Panc1 (cell line): ENCODE data around the gene C5orf24. TPM values are rescaled to one million over a fixed set of nuclear protein-coding genes. Genes with fewer than 3 reads are reported as not detected.

Experiments
- ATAC-seq: fragments of 200-7000 bp; cut with Tn5 transposase; 2 replicates; pipeline ENCODE4 v1.9.1; 2020; ENCODE audit warnings: mild to moderate bottlenecking, moderate library complexity
- BruUV-seq: library from RNA; stranded (reverse); fragments of 400-500 nt; replicated peaks from 2 replicates; lab custom pipeline; 2021; lab: Mats Ljungman, UMichigan
- CTCF ChIA-PET: fragments of 300-600 bp; sonication (Branson Sonifier 250); formaldehyde crosslinking; loops from one replicate; lab custom pipeline; 2022; ENCODE audit warnings: antibody characterized with exemption; lab: Charles Lee
- POLR2A ChIA-PET: fragments of 300-600 bp; sonication (Branson Sonifier 250); formaldehyde crosslinking; loops from one replicate; lab custom pipeline; 2022; ENCODE audit warnings: antibody characterized with exemption; lab: Charles Lee
- DNase-seq: peaks from one replicate; pipeline ENCODE4 v3.0.0-alpha.2; 2010; ENCODE audit warnings: low read depth, low spot score
- H3K27ac ChIP-seq: 2 replicates; pipeline ENCODE4 v1.5.1; 2011; ENCODE audit warnings: mild to moderate bottlenecking, low read length, inconsistent platforms
- H3K27me3 ChIP-seq: fragments of 200-500 bp; sonication (Bioruptor generic); 2 replicates; pipeline ENCODE4 v1.6.0; 2014; ENCODE audit warnings: low read length, inconsistent platforms; ENCODE audit not compliant: control insufficient read depth, insufficient read depth
- H3K36me3 ChIP-seq: fragments of 200-500 bp; sonication (Bioruptor generic); 2 replicates; pipeline ENCODE4 v1.5.1; 2014; ENCODE audit warnings: inconsistent platforms, mild to moderate bottlenecking, low read length, moderate library complexity; ENCODE audit not compliant: control insufficient read depth, insufficient read depth
- H3K4me1 ChIP-seq: 2 replicates; pipeline ENCODE4 v1.5.1; 2011; ENCODE audit warnings: inconsistent platforms, mild to moderate bottlenecking, low read length, moderate library complexity; ENCODE audit not compliant: control insufficient read depth, insufficient read depth
- H3K4me3 ChIP-seq, 2 experiments: 2 replicates each; pipeline ENCODE4 v1.5.1; 2011 to 2012; ENCODE audit warnings: low read depth in 2 of 2, low read length in 2 of 2, mild to moderate bottlenecking in 2 of 2, inconsistent platforms in 1 of 2, moderate library complexity in 1 of 2
- H3K9me3 ChIP-seq: fragments of 200-500 bp; sonication (Bioruptor generic); 2 replicates; pipeline ENCODE4 v1.5.1; 2014; ENCODE audit warnings: low read depth, mild to moderate bottlenecking, inconsistent platforms, low read length, moderate library complexity; ENCODE audit not compliant: control insufficient read depth, insufficient read depth
- CTCF ChIP-seq: fragments of 450-650 bp; IDR thresholded peaks from 2 replicates; pipeline ENCODE4 v1.5.1; 2017; ENCODE audit warnings: mild to moderate bottlenecking
- POLR2AphosphoS5 ChIP-seq: IDR thresholded peaks from 2 replicates; pipeline ENCODE4 v1.6.1; 2012; ENCODE audit warnings: mild to moderate bottlenecking, low read depth, low read length, moderate library complexity
- REST ChIP-seq, 2 experiments: IDR thresholded peaks; 2 replicates each; pipeline ENCODE4 v1.6.1; 2011 to 2012; ENCODE audit warnings: low read depth in 2 of 2, control low read depth in 1 of 2, low read length in 1 of 2, mild to moderate bottlenecking in 1 of 2, moderate library complexity in 1 of 2; ENCODE audit not compliant: insufficient read depth in 1 of 2
- SIN3A ChIP-seq: IDR thresholded peaks from 2 replicates; pipeline ENCODE4 v1.6.1; 2012; ENCODE audit warnings: low read depth, mild to moderate bottlenecking, low read length, moderate library complexity, borderline replicate concordance; ENCODE audit not compliant: insufficient read depth
- TCF7L2 ChIP-seq: IDR thresholded peaks from 2 replicates; pipeline ENCODE4 v1.6.1; 2011; ENCODE audit warnings: mild to moderate bottlenecking, low read depth, low read length, inconsistent platforms
- in situ Hi-C: cut with HindIII; loops from 2 replicates; pipeline ENCODE4 v1.10.0; 2016; ENCODE audit warnings: low sequenced_read_pairs, low pct_unique_long_range_greater_than_20kb
- intact Hi-C: fragments of 100-400 bp; cut with micrococcal nuclease; formaldehyde crosslinking; loops from one replicate; pipeline ENCODE4 v1.10.0; 2022; ENCODE audit not compliant: unreplicated experiment
- total RNA-seq: library from RNA; stranded (reverse); gene quantifications from one replicate; pipeline ENCODE4 v1.2.1, GENCODE V29; 2021; ENCODE audit not compliant: unreplicated experiment

C5orf24 gene
- total RNA-seq, 1 experiment from 2014 or later = 51.7 TPM

- Histone ChIP-seq H3K4me1 (no peaks in the 10 kb centered on the region), H3K27me3 (no peaks in the 10 kb centered on the region), H3K36me3 (peaks cover 17% of the 10 kb centered on the region), H3K4me3 (no peak overlapping the region), H3K27ac (no peak overlapping the region), H3K9me3 (no peaks in the 10 kb centered on the region)
- no peak for DNase-seq
- CTCF ChIA-PET = no interaction called here
- in situ Hi-C loops (no loop called here), intact Hi-C loops (no loop called here)
- BruUV-seq = no TSS peak
- no peak for TF ChIP-seq CTCF
- TF ChIP-seq REST (IDR thresholded peaks at IDR 0.05; ENCODE audit: insufficient read depth in 1 of 2, low read depth in 2 of 2, low read length in 1 of 2) = no peak
- no peak for TF ChIP-seq SIN3A
- no peak for TF ChIP-seq POLR2AphosphoS5
- no peak for TF ChIP-seq TCF7L2
- POLR2A ChIA-PET = no interaction called here
- ATAC-seq = no peak
Measured at GRCh38 chr5:134818776-134819175, 27.0 kb upstream of the C5orf24 start.

GRCh38 chr5:134819407-134819963 lies 26.3 kb upstream of the C5orf24 start:
- intact Hi-C loops (no loop called here), in situ Hi-C loops (no loop called here)
- H3K36me3 ChIP-seq = peaks cover 19% of the 10 kb centered on the region
- H3K27ac ChIP-seq = no peak overlapping the region
- H3K4me1 ChIP-seq = no peaks in the 10 kb centered on the region
- ChIA-PET CTCF (no interaction called here), POLR2A (no interaction called here)
- H3K27me3 ChIP-seq = no peaks in the 10 kb centered on the region
- ATAC-seq (no peak), DNase-seq (no peak)
- no peak overlapping the region for H3K4me3 ChIP-seq
- no peak for TF ChIP-seq POLR2AphosphoS5
- TF ChIP-seq REST (IDR thresholded peaks at IDR 0.05; ENCODE audit: insufficient read depth in 1 of 2, low read depth in 2 of 2, low read length in 1 of 2) = no peak
- no peak for TF ChIP-seq TCF7L2
- TF ChIP-seq SIN3A = no peak
- no peak for TF ChIP-seq CTCF
- BruUV-seq = no TSS peak
- no peaks in the 10 kb centered on the region for H3K9me3 ChIP-seq
